ENCODE results near the gene ZP2.
A peak's percentile ranks its signal among the peaks of the same experiment; 100 is the strongest.
"Not testable (repeated sequence)": the region's sequence is repeated elsewhere in the genome, so short reads cannot be mapped to it uniquely, and the experiment has no call there.

Gene ZP2

DNA sequence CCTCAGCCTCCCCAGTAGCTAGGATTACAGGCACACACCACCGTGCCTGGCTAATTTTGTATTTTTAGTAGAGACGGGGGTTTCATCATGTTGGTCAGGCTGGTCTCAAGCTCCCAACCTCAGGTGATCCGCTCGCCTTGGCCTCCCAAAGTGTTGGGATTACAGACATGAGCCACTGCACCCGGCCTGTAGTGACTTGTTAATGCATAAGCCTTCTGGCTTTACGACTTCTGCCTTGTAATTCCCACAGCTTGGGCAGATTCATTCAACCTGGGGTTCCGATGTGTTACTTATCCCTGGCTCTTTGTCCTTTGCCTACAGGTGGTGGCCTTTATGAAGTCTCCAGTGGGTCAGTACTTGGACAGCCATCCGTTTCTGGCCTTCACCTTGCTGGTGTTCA is 41.3 kb downstream of the ZP2 start:
- not testable (repeated sequence) for DNase-seq (ENCODE audit: low read depth)

DNA sequence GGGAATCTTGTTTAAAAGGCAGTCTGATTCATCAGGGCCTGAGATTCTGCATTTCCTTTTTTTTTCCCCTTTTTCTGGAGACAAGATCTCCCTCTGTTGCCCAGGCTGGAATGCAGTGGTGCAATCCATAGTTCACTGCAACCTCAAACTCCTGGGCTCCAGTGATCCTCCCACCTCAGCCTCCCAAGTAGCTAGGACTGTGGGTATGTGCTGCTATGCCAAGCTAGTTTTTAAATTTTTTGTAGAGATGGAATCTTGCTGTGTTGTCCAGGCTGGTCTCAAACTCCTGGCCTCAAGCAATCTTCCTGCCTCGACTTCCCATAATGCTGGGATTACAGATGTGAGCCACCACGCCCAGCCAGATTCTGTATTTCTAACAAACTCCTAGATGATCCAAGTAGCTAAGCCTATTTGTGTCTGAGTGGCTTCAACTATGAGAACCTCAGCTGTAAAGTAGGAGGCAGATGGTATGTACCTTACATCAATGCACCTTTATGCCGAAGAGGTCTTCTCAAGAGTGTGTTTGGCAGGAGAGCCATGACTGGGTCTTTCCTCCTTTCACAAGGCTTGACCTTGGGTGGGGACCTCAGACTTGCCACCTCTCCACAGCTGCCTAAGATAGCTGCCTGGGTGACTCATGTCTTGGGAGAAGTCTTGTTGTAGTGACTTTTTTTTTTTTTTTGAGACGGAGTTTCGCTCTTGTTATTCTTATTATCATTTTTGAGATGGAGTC is 42.0 kb downstream of the ZP2 start:
- DNase-seq (ENCODE audit: low read depth): peak; percentile 67

DNA sequence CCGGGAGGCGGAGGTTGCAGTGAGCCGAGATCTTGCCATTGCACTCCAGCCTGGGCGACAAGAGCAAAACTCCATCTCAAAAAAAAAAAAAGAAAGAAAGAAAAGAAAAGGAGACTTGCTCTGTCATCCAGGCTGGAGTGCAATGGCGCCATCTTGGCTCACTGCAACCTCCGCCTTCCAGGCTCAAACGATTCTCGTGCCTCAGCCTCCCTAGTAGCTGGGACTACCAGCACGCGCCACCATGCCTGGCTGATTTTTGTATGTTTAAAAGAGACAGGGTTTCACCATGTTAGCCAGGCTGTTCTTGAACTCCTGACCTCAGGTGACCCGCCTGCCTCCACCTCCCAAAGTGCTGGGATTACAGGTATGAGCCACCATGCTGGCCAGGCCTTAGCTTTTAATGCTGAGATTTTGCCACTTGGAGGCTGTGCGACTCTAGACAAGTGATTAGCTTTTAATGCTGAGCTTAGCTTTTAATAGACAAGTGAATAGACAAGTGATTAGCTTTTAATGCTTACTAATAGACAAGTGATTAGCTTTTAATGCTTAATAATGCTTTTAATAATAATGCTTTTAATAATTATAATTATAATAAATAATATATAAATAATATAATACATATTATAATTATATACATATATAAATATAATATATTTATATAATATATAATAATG is 43.3 kb downstream of the ZP2 start:
- DNase-seq (ENCODE audit: low read depth): no peak

DNA sequence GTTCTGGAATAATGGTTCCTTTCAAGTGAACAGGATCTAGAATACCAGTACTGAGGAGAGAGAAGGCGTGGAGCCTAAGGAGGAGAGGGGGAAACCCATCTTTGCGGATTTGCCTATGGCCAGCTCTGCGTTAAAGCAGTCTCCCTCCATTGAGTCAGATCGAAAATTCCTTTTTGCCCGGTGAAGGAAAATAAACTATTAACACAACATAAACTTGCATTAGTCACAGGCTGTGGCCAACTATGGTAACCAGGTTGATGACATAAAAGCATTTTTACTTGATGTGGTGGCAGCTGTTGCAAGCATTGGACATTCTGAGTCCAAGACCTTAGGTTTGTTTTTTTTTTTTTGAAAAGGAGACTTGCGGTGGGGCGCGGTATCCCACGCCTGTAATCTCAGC is 44.0 kb downstream of the ZP2 start:
- DNase-seq (ENCODE audit: low read depth): peak; percentile 95

DNA sequence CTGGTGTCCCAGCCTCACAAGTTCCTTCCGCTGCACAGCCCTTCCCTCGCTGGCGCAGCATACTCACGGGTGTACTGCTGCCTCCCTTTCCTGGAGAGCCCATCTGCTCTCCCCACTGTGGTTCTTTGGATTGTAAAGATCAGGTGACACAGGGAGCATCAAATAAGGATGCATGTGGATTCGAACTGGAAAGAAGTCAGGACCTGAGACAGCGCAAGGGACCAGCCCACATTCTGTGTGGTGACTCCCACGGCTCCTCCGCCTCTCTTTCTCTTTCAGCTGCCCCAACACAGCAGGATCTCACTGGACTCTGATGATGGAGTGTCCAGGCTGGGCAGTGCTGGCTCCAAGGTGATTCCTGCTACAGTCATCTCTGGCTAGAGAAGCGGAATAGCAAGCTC is 44.8 kb downstream of the ZP2 start:
- DNase-seq (ENCODE audit: low read depth): peak; percentile 23

DNA sequence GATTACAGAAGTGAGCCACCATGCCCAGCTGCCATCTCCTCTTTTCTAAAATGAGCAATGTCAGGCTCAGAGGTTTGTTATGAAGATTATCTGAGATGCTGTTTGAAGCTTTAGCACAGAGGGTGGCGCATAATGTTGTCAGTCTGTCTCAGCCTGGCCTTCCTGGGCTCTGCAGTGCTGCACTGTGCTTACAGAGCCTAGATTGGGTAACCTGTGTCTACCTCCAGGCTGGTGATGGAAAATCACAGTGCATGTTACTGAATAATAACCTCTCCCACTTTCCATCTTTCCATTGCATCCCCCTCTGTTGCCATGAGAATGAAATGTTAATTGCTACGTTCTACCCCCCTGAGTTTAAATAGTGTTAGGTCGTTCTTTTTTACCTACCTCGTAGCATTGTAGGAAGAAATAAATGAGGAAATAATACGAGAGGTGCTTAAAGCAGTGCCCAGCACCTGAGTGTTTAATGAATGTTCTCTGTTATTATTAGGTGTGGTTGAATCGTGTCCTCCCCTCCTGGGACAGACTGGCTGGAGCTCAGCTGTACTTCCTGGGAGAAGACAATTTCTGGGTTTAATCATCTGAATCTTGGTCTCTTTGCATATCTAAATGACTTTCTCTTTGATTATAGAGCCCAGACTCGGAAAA is 46.7 kb downstream of the ZP2 start:
- no peak for DNase-seq (ENCODE audit: low read depth)

- DNase-seq (ENCODE audit: low read depth): no peak
These were observed 47.8 kb downstream of the ZP2 start for GRCh38 chr16:21163576-21163975.

DNA sequence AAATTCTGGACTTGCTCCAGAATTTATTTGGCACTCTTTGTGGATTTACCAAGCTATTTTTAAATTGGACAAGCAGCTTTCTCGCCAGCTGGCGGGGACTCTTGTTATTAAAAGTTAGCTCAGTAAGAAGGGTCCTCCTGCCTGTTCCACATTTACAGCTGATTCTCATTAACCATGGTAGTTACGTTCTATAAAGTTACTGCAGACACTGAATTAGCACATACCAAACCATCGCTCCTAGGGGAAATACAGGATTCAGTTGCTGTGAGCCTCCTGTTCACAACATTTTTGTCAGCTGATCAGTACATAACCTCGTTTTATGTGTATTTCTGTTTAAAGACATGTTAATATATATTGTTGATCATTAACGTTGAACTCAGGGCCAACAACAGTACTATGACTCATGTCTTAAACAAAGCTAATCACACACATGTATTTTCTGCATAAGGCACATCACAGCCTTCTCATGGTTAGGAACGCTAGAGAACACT is 48.7 kb downstream of the ZP2 start:
- no peak for DNase-seq (ENCODE audit: low read depth)

GRCh38 chr16:21161211-21161610 is 50.2 kb downstream of the ZP2 start:
- DNase-seq (ENCODE audit: low read depth): peak; percentile 32

GRCh38 chr16:21160276-21160675 is 51.1 kb downstream of the ZP2 start:
- DNase-seq (ENCODE audit: low read depth): no peak

DNA sequence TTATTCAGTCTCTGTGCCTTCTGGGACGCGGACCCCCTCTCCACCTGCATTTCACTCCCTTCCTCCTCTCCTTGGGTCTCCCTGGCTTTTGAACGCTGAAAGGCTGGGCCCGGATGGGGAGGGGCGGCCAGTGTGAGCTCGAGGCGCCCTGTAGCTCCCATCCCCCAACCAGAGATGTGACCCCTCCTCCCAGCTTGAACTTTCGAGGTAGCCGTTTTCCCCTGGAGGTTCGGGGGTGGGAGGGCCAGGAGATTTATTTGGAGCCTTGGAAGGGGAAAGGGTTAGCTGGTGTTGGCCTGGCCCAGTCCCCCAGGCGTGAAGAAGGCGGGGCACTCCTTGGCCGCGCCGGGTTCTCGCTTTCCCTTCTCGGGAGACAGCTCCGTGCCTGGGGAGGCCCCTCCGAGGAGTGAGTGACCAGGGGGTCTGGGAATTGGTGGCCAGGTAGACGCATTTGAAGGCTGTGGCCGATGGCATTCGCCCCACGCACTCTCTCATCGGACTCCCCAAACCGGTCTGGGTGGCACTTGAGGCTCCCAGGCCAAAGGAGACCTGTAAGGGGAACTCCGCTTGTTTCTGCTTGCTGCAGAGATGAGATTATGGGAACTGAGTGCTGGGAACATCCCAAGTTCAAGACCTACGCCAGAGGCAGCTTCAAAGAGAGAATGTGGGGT is 52.0 kb downstream of the ZP2 start:
- peak; percentile 17 for DNase-seq (ENCODE audit: low read depth)

DNA sequence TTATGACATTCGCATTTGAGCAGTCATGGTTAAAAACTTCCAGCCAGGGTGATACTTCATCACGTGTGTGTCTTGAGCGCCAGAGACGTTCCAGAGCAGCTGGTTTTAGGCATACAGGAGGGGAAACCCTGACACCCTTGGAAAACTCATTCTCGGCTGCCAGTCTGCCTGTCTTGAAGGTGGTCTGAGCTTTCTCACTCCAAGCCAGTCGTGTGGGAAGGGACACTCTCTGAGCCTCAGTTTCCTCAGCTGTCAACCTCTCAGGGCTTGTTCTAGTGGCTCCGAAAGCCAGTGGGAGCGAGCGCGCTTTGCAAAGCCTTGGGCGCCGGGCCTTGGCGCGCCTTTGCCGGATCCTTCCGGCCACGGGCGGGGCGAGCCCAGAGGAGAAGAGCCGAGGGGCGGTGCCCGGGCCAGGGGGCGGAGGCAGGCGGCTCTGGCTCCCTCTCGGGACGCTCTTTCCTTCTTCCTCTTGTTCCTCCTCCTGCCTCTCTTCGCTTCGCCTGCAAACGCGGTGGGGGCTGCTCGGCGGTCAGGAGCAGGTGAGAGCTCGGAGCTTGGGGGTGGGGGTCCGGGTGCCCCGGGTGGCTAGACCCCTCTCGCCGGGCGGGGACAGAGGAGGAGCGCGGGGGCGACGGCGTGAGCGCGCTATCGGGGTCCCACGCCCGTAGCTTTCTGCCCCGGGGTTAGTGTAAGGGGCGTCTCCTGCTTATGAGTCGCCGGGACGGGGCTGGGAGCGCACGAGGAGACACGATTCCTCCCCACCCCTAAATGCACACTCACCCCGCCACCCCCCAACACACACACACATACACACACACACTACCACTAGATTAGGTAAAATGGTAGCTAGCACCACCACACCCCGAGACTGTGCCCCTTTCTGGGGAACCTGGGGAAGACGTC is 52.9 kb downstream of the ZP2 start, which contains the start of gene LDAF1:
Gene LDAF1, plus strand, starts transcription at position 467 of the 903 bp plus-strand sequence. CDS start 2,509 bp downstream, outside the sequence.
- peak; percentile 79 for DNase-seq (ENCODE audit: low read depth)

- no peak for DNase-seq (ENCODE audit: low read depth)
These were observed 53.7 kb downstream of the ZP2 start for GRCh38 chr16:21157632-21158031.

DNA sequence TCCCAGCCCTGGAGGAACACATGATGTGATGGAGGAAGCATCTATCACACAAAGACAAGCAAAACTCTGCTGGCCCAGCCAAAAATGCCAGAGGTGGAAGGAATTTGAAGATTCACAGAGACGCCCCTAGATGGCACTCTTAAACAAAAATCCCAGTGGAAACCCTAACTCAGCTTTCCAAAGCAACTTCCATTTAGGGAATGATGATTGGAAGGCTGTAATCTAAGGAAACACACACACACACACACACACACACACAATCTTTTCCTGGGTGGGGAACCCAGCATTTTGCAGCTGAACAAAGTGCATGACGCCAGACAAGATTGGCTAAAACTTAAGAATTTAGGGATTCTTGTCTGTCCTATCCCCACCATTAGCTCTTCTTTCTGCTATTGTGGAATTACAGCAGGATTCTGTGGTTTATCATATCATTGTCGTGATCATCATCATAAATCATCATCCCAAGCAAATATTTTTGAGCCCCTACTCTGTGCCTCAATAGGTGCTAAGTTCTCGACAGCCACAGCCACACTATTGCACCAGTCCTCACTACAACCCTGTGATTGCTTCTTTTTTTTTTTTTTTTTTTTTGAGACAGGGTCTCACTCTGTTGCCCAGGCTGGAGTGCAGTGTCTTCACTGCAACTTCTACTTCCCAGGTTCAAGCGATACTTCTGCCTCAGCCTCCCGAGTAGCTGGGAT is 54.5 kb downstream of the ZP2 start:
- DNase-seq (ENCODE audit: low read depth): peak; percentile 53

DNA sequence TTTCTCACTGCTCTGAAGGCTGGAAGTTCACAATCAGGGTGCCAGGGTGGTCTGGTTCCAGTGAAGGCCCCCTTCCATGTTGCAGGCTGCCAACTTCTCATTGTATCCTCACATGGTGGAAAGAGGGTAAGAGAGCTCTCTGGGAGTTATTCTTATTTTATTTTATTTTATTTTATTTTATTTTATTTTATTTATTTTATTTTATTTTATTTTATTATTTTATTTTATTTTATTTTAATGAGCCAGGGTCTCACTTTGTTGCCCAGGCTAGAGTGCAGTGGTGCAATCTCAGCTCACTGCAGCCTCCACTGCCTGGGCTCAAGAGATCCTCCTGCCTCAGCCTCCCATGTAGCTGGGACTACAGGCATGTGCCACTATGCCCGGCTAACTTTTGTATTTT is 55.4 kb downstream of the ZP2 start:
- not testable (repeated sequence) for DNase-seq (ENCODE audit: low read depth)

- DNase-seq (ENCODE audit: low read depth): not testable (repeated sequence)
These were observed 58.1 kb downstream of the ZP2 start for GRCh38 chr16:21153124-21153729.

DNA sequence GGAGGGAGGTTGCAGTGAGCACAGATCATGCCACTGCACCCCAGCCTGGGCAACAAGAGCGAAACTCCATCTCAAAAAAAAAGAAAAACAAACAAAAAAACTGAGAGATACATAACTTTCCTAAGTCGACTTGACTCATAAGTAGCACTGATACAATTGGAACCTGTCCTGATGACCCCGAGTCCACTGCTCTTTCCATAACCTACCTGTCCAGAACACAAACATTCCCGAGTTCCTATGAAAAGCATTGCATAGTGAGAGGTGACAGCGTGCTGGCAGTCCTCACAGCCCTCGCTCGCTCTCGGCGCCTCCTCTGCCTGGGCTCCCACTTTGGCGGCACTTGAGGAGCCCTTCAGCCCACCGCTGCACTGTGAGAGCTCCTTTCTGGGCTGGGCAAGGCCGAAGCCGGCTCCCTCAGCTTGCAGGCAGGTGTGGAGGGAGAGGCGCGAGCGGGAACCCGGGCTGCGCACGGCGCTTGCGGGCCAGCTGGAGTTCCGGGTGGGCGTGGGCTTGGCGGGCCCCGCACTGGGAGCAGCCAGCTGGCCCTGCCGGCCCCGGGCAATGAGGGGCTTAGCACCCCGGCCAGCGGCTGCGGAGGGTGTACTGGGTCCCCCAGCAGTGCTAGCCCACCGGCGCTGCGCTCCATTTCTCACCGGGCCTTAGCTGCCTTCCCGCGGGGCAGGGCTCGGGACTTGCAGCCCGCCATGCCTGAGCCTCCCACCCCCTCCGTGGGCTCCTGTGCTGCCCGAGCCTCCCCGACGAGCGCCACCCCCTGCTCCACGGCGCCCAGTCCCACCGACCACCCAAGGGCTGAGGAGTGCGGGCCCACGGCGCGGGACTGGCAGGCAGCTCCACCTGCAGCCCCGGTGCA is 59.0 kb downstream of the ZP2 start:
- not testable (repeated sequence) for DNase-seq (ENCODE audit: low read depth)

GRCh38 chr16:21150375-21151001 is 60.9 kb downstream of the ZP2 start, which contains the start of gene DNAH3:
Gene DNAH3, minus strand, starts transcription at chr16:21150846. Its CDS starts 527 bp downstream, at chr16:21150319.
- DNase-seq (ENCODE audit: low read depth): no peak

Measured in iris pigment epithelial cell (primary cell).